Kidney (tissue), 14 donors: ENCODE results near the gene MXRA7. TPM values are rescaled to one million over a fixed set of nuclear protein-coding genes. Genes with fewer than 3 reads are reported as not detected.

Experiments
- DNase-seq, 5 donors: peaks; one replicate each; pipeline ENCODE4 v3.0.0-alpha.2; 2013 to 2020
- FAIRE-seq: peaks from 2 replicates; lab custom pipeline; 2012; peaks lifted over from hg19 to GRCh38; lab: Jason Lieb, UNC
- H3K27ac ChIP-seq, 2 donors: one replicate each; pipeline ENCODE4 v1.7.0; 2013; ENCODE audit warnings: low read depth in 2 of 2, low read length in 2 of 2, inconsistent platforms in 1 of 2
- H3K27me3 ChIP-seq: one replicate; pipeline ENCODE4 v1.7.1; 2013; ENCODE audit warnings: low read length, inconsistent platforms; ENCODE audit not compliant: control insufficient read depth, insufficient read depth
- H3K36me3 ChIP-seq, 3 donors: one replicate each; pipeline versions ENCODE4 v1.7.0 to v1.7.1; 2013; ENCODE audit warnings: low read length in 3 of 3, control low read depth in 1 of 3, inconsistent platforms in 1 of 3; ENCODE audit not compliant: insufficient read depth in 3 of 3, control insufficient read depth in 2 of 3
- H3K4me1 ChIP-seq, 3 donors: one replicate each; pipeline versions ENCODE4 v1.7.0 to v1.7.1; 2013; ENCODE audit warnings: low read length in 3 of 3, inconsistent platforms in 1 of 3, low read depth in 1 of 3; ENCODE audit not compliant: control insufficient read depth in 2 of 3, insufficient read depth in 2 of 3
- H3K4me3 ChIP-seq, 3 donors: one replicate each; pipeline versions ENCODE4 v1.7.0 to v1.8.1; 2013; ENCODE audit warnings: low read length in 3 of 3, control low read depth in 1 of 3, inconsistent platforms in 1 of 3
- H3K9ac ChIP-seq, 3 donors: one replicate each; pipeline versions ENCODE4 v1.7.0 to v1.7.1; 2013; ENCODE audit warnings: low read length in 3 of 3, control low read depth in 1 of 3, inconsistent platforms in 1 of 3
- H3K9me3 ChIP-seq, 3 donors: one replicate each; pipeline versions ENCODE4 v1.7.0 to v1.7.1; 2013; ENCODE audit warnings: low read length in 3 of 3, control low read depth in 1 of 3, inconsistent platforms in 1 of 3; ENCODE audit not compliant: control insufficient read depth in 2 of 3, insufficient read depth in 1 of 3
- CTCF ChIP-seq: IDR thresholded peaks from 3 replicates; pipeline ENCODE4 v1.5.1; 2012; ENCODE audit warnings: mild to moderate bottlenecking, moderate library complexity, borderline replicate concordance; ENCODE audit not compliant: insufficient read depth; ENCODE audit errors: extremely low read depth
- intact Hi-C: fragments of 100-400 bp; cut with DNase I; formaldehyde crosslinking; loops from one replicate; pipeline ENCODE4 v1.11.1; 2022
- polyA plus RNA-seq: library from polyadenylated mRNA; stranded (reverse); fragments of 350-450 nt; fragmentation: Illumina TruSeq; extraction: RNeasy Lipid Tissue Mini Kit (QIAGEN cat#74804); gene quantifications from one replicate; pipeline ENCODE4 v1.2.3, GENCODE V29; 2014; ENCODE audit warnings: low read depth, low replicate concordance; ENCODE audit not compliant: insufficient read depth
- total RNA-seq: library from RNA; stranded (reverse); fragmentation: NEBNext Ultra II Directional; extraction: Animal tissue kit (Norgen Biotek cat#: 25700); gene quantifications from one replicate; pipeline ENCODE4 v1.2.1, GENCODE V29; 2021
- donor health status: control.
- donor health status: control.
- donor health status: control.
- donor health status: control.
- donor health status: control.
- donor health status: DM: yes; HTN: yes; CAD: no.
- donor health status: Normal renal cell carcinoma (clear cell type).

The MXRA7 gene
- total and polyA plus RNA-seq, 2 donors from 2014 or later: 72.4 to 130 TPM

GRCh38 chr17:76696763-76697701, 13.7 kb downstream of the MXRA7 start:
- no peak for TF ChIP-seq CTCF
- Histone ChIP-seq H3K9me3 (no peaks in the 10 kb centered on the region), H3K4me1 (peaks cover 0 to 29% (median 12%) of the 10 kb centered on the region in 3 donors), H3K27ac (peak overlapping the region in 1 of 2 donors; percentile 32), H3K9ac (no peak overlapping the region), H3K4me3 (no peak overlapping the region), H3K27me3 (no peaks in the 10 kb centered on the region), H3K36me3 (no peaks in the 10 kb centered on the region)
- intact Hi-C loops: no loop called here
- DNase-seq (peak in 1 of 5 donors; percentile 74), FAIRE-seq (no peak)

DNA sequence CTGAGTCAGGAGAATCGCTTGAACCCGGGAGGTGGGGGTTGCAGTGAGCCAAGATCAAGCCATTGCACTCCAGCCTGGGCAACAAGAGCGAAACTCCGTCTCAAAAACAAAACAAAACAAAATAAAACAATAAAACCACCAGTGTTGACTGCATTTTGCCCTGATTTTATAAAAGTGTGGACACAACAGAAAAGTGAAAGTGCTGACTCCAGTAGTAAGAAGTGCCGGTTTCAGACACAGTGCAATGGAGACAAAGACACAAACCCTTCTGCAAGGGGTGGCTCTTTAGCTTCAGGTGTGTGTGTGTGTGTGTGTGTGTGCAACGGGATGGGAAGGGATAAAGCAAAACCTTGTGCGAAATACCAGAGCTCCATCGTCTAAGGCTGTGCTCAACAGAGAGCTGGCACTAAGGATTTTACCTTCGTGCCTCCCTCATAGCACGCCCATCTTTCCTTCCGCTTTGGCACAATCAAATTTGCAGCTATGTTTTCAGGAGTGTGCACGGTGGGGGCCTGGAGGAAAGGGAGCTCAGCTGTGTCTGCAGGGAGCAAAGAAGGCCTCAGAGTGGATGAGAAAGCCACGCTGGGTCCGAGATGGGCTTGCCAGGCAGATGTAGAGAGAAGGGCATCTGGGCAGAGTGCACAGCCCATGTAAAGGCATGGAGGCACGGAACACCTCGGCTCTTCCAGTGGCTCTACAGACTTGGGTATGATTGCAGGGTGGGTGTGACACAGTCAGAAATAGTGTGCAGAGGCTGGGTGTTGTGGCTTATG, 15.5 kb downstream of the MXRA7 start:
- FAIRE-seq (no peak), DNase-seq (peak in 1 of 5 donors; percentile 48)
- Histone ChIP-seq H3K4me1 (peaks cover 0 to 21% (median 12%) of the 10 kb centered on the region in 3 donors), H3K9ac (no peak overlapping the region), H3K36me3 (no peaks in the 10 kb centered on the region), H3K27me3 (no peaks in the 10 kb centered on the region), H3K9me3 (no peaks in the 10 kb centered on the region), H3K27ac (no peak overlapping the region), H3K4me3 (peak overlapping the region in 1 of 3 donors; percentile 6)
- no peak for TF ChIP-seq CTCF
- intact Hi-C loops: no loop called here

- intact Hi-C loops: no loop called here
- TF ChIP-seq CTCF: no peak
- Histone ChIP-seq H3K9me3 (no peaks in the 10 kb centered on the region), H3K9ac (no peak overlapping the region), H3K4me1 (peaks cover 0 to 8% (median 0%) of the 10 kb centered on the region in 3 donors), H3K36me3 (no peaks in the 10 kb centered on the region), H3K27ac (no peak overlapping the region), H3K27me3 (no peaks in the 10 kb centered on the region), H3K4me3 (no peak overlapping the region)
- FAIRE-seq (no peak), DNase-seq (peak in 1 of 5 donors; percentile 35)
These were observed 19.2 kb downstream of the MXRA7 start for GRCh38 chr17:76691379-76692191.
